Endothelial cell of hepatic sinusoid (primary cell): Measurements from ENCODE around the gene GPR84.

ENCODE experiments used
- in situ Hi-C: cut with HindIII; loops from 2 replicates; pipeline ENCODE4 v1.10.0; 2017; ENCODE audit warnings: low sequenced_read_pairs

GPR84 gene

GRCh38 chr12:54330442-54330841 lies 33.8 kb downstream of the GPR84 start:
- in situ Hi-C loops = no loop called here

GRCh38 chr12:54329759-54330158 lies 34.5 kb downstream of the GPR84 start:
- in situ Hi-C loops = loop anchor here (5.0 kb wide), 1 partner anchor 37 kb away; no protein-coding TSS in a partner anchor

- in situ Hi-C loops = loop anchor here (5.0 kb wide), 1 partner anchor 36 kb away; no protein-coding TSS in a partner anchor
Measured at GRCh38 chr12:54328595-54329337, 35.5 kb downstream of the GPR84 start.

GRCh38 chr12:54325442-54326109 lies 38.7 kb downstream of the GPR84 start:
- in situ Hi-C loops = loop anchor here (5.0 kb wide), 1 partner anchor 33 kb away; no protein-coding TSS in a partner anchor

- in situ Hi-C loops = loop anchor here (5.0 kb wide), 1 partner anchor 33 kb away; no protein-coding TSS in a partner anchor
Measured at GRCh38 chr12:54324617-54325441, 39.5 kb downstream of the GPR84 start, which contains the start of gene COPZ1. Gene COPZ1 (plus strand): TSS chr12:54325131. CDS start chr12:54325164, 33 bp downstream.

- in situ Hi-C loops = no loop called here
Measured at GRCh38 chr12:54321363-54321762, 42.9 kb downstream of the GPR84 start.
